Kidney (tissue), 22 donors: ENCODE results near the gene GBGT1. TPM values are rescaled to one million over a fixed set of nuclear protein-coding genes. Genes with fewer than 3 reads are reported as not detected.
"Not testable (repeated sequence)": the region's sequence is repeated elsewhere in the genome, so short reads cannot be mapped to it uniquely, and the experiment has no call there.

ENCODE experiments used
- DNase-seq, 5 donors: peaks; one replicate each; pipeline ENCODE4 v3.0.0-alpha.2; 2013 to 2020
- FAIRE-seq: peaks from 2 replicates; lab custom pipeline; 2012; peaks lifted over from hg19 to GRCh38; lab: Jason Lieb, UNC
- H3K27ac ChIP-seq, 2 donors: one replicate each; pipeline ENCODE4 v1.7.0; 2013; ENCODE audit warnings: low read depth in 2 of 2, low read length in 2 of 2, inconsistent platforms in 1 of 2
- H3K27me3 ChIP-seq: one replicate; pipeline ENCODE4 v1.7.1; 2013; ENCODE audit warnings: low read length, inconsistent platforms; ENCODE audit not compliant: control insufficient read depth, insufficient read depth
- H3K36me3 ChIP-seq, 3 donors: one replicate each; pipeline versions ENCODE4 v1.7.0 to v1.7.1; 2013; ENCODE audit warnings: low read length in 3 of 3, control low read depth in 1 of 3, inconsistent platforms in 1 of 3; ENCODE audit not compliant: insufficient read depth in 3 of 3, control insufficient read depth in 2 of 3
- H3K4me1 ChIP-seq, 3 donors: one replicate each; pipeline versions ENCODE4 v1.7.0 to v1.7.1; 2013; ENCODE audit warnings: low read length in 3 of 3, inconsistent platforms in 1 of 3, low read depth in 1 of 3; ENCODE audit not compliant: control insufficient read depth in 2 of 3, insufficient read depth in 2 of 3
- H3K4me3 ChIP-seq, 3 donors: one replicate each; pipeline versions ENCODE4 v1.7.0 to v1.8.1; 2013; ENCODE audit warnings: low read length in 3 of 3, control low read depth in 1 of 3, inconsistent platforms in 1 of 3
- H3K9ac ChIP-seq, 3 donors: one replicate each; pipeline versions ENCODE4 v1.7.0 to v1.7.1; 2013; ENCODE audit warnings: low read length in 3 of 3, control low read depth in 1 of 3, inconsistent platforms in 1 of 3
- H3K9me3 ChIP-seq, 3 donors: one replicate each; pipeline versions ENCODE4 v1.7.0 to v1.7.1; 2013; ENCODE audit warnings: low read length in 3 of 3, control low read depth in 1 of 3, inconsistent platforms in 1 of 3; ENCODE audit not compliant: control insufficient read depth in 2 of 3, insufficient read depth in 1 of 3
- CTCF ChIP-seq: IDR thresholded peaks from 3 replicates; pipeline ENCODE4 v1.5.1; 2012; ENCODE audit warnings: mild to moderate bottlenecking, moderate library complexity, borderline replicate concordance; ENCODE audit not compliant: insufficient read depth; ENCODE audit errors: extremely low read depth
- intact Hi-C: fragments of 100-400 bp; cut with DNase I; formaldehyde crosslinking; loops from one replicate; pipeline ENCODE4 v1.11.1; 2022
- long read RNA-seq, 10 donors: library from polyadenylated mRNA in 1 of 10; unstranded in 1 of 10; transcript quantifications; one replicate each; pipeline ENCODE4 v2.0.0 and lab custom pipeline, GENCODE V29; 2021 to 2026
- polyA plus RNA-seq: library from polyadenylated mRNA; stranded (reverse); fragments of 350-450 nt; fragmentation: Illumina TruSeq; extraction: RNeasy Lipid Tissue Mini Kit (QIAGEN cat#74804); gene quantifications from one replicate; pipeline ENCODE4 v1.2.3, GENCODE V29; 2014; ENCODE audit warnings: low read depth, low replicate concordance; ENCODE audit not compliant: insufficient read depth
- total RNA-seq: library from RNA; stranded (reverse); fragmentation: NEBNext Ultra II Directional; extraction: Animal tissue kit (Norgen Biotek cat#: 25700); gene quantifications from one replicate; pipeline ENCODE4 v1.2.1, GENCODE V29; 2021
- donor health status: control.
- donor health status: control.
- donor health status: control.
- donor health status: control.
- donor health status: control.
- donor health status: DM: yes; HTN: yes; CAD: no.
- donor health status: Normal renal cell carcinoma (clear cell type).

GBGT1 gene
- total RNA-seq: 21.6 TPM
- 7.9 TPM for polyA plus RNA-seq
- long read RNA-seq, donor 1, partial matches to known transcripts: 0 of 1 reads
- long read RNA-seq, donor 1, other reads (novel, unspliced or antisense): 0 of 1 reads
- long read RNA-seq, donor 2: 0 reads
- long read RNA-seq, donor 3: 0 reads
- long read RNA-seq, donor 4: 0 reads
- long read RNA-seq, donor 5: 0 reads
- long read RNA-seq, donor 6: 0 reads
- long read RNA-seq, donor 7, partial matches to known transcripts: 1 of 1 reads
- long read RNA-seq, donor 7, other reads (novel, unspliced or antisense): 0 of 1 reads
- long read RNA-seq, donor 8: 0 reads
- long read RNA-seq, donor 9: 0 reads
- long read RNA-seq, donor 10: 0 reads

GRCh38 chr9:133163504-133164172 lies at the start of gene GBGT1:
GBGT1 (minus strand) TSS chr9:133163914; CDS start chr9:133162412, 1,502 bp downstream.
- Histone ChIP-seq H3K4me3 (peak within 1 kb of the TSS in 1 of 3 donors; percentile 58), H3K36me3 (no peaks in the 10 kb centered on the region), H3K27ac (peak within 1 kb of the TSS; percentile 28 to 32), H3K9me3 (no peaks in the 10 kb centered on the region), H3K4me1 (peaks cover 0 to 6% (median 0%) of the 10 kb centered on the region in 3 donors), H3K27me3 (no peaks in the 10 kb centered on the region), H3K9ac (peak within 1 kb of the TSS in 2 of 3 donors; percentile 38 to 46)
- FAIRE-seq: no peak
- DNase-seq: peak; percentile 24 to 89 (median 49)
- TF ChIP-seq CTCF: no peak
- intact Hi-C loops: no loop called here

- Histone ChIP-seq H3K4me3 (no peak overlapping the region), H3K27ac (no peak overlapping the region), H3K9me3 (no peaks in the 10 kb centered on the region), H3K4me1 (no peaks in the 10 kb centered on the region), H3K27me3 (no peaks in the 10 kb centered on the region), H3K36me3 (no peaks in the 10 kb centered on the region), H3K9ac (no peak overlapping the region)
- intact Hi-C loops: no loop called here
- FAIRE-seq (no peak), DNase-seq (peak in 1 of 5 donors; percentile 35)
- TF ChIP-seq CTCF: no peak
These were observed 46.9 kb upstream of the GBGT1 start for GRCh38 chr9:133210609-133211008.

GRCh38 chr9:133210202-133210532 lies 46.5 kb upstream of the GBGT1 start:
- Histone ChIP-seq H3K27me3 (no peaks in the 10 kb centered on the region), H3K36me3 (no peaks in the 10 kb centered on the region), H3K9me3 (no peaks in the 10 kb centered on the region), H3K27ac (no peak overlapping the region), H3K9ac (no peak overlapping the region), H3K4me1 (no peaks in the 10 kb centered on the region), H3K4me3 (no peak overlapping the region)
- intact Hi-C loops: no loop called here
- DNase-seq: no peak
- no peak for FAIRE-seq
- no peak for TF ChIP-seq CTCF

GRCh38 chr9:133209327-133210201 lies 45.9 kb upstream of the GBGT1 start:
- H3K27me3 ChIP-seq, FAIRE-seq, intact Hi-C loops, H3K9me3 ChIP-seq, H3K4me3 ChIP-seq, H3K9ac ChIP-seq, H3K36me3 ChIP-seq, DNase-seq, H3K4me1 ChIP-seq, H3K27ac ChIP-seq: not testable (repeated sequence)

- FAIRE-seq, DNase-seq, H3K27ac ChIP-seq, H3K9me3 ChIP-seq, H3K36me3 ChIP-seq, H3K4me1 ChIP-seq, H3K27me3 ChIP-seq, intact Hi-C loops, H3K4me3 ChIP-seq, H3K9ac ChIP-seq: not testable (repeated sequence)
These were observed 45.2 kb upstream of the GBGT1 start, which contains the start of gene OBP2B for GRCh38 chr9:133208880-133209300. OBP2B (minus strand) TSS chr9:133209250; CDS start chr9:133209199, 51 bp downstream.
